ENCODE measurements around the gene CCDC192.

DNA sequence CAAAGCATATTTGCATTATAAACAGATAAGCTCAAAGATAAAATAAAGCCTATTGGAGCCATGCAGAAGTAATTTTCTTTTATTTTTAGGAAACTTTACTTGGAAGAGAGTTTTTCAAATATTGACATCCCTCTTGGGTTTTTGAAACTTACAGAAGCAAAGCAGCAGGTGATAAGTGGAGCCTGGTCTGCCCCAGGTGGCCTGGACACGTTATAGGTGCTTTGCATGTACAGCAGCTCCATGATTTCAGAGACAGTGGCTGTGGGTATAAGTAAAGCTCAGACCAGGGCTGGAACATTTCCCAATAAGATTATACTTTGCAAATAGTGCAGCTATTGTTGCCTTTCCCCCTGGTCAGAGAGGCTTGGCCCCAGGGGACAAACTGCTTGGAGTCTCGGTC lies 51.5 kb downstream of the CCDC192 start:
- TF ChIP-seq CTCF (conservative IDR thresholded peaks at IDR 0.05; ENCODE audit: low read depth, low read length) (no peak), FOS (IDR thresholded peaks at IDR 0.05; ENCODE audit: low read depth, low read length) (no peak), POLR2A (IDR thresholded peaks at IDR 0.05; ENCODE audit: low read depth, low read length) (no peak), RFX5 (IDR thresholded peaks at IDR 0.05; ENCODE audit: low read depth, low read length) (no peak), CEBPB (IDR thresholded peaks at IDR 0.05; ENCODE audit: low read depth, low read length) (no peak), MXI1 (IDR thresholded peaks at IDR 0.05; ENCODE audit: borderline replicate concordance, low read depth, low read length) (no peak), SMC3 (IDR thresholded peaks at IDR 0.05; ENCODE audit: low read depth, low read length) (no peak), MAFK (IDR thresholded peaks at IDR 0.05; ENCODE audit: low read depth, low read length) (no peak), USF2 (IDR thresholded peaks at IDR 0.05; ENCODE audit: low read depth, low read length) (no peak), BHLHE40 (IDR thresholded peaks at IDR 0.05; ENCODE audit: low read depth, low read length) (no peak), RAD21 (IDR thresholded peaks at IDR 0.05; ENCODE audit: low read length) (no peak), MAZ (IDR thresholded peaks at IDR 0.05; ENCODE audit: borderline replicate concordance, low read depth, low read length) (no peak), CHD1 (IDR thresholded peaks at IDR 0.05; ENCODE audit: low read depth, low read length) (no peak), ELK1 (IDR thresholded peaks at IDR 0.05; ENCODE audit: borderline replicate concordance, low read depth, low read length) (no peak)

All from IMR-90 (cell line).